NT2/D1 (cell line): ENCODE results near the gene ELAPOR1.

Source experiments
- YY1 ChIP-seq: IDR thresholded peaks from 2 replicates; pipeline ENCODE4 v1.6.1; 2011; ENCODE audit not compliant: insufficient read length, insufficient read depth
- ZNF274 ChIP-seq: IDR thresholded peaks from 2 replicates; pipeline ENCODE4 v1.6.1; 2011; ENCODE audit warnings: mild to moderate bottlenecking, low read depth, low read length

- TF ChIP-seq YY1 (no peak), ZNF274 (no peak)
These were observed 4.0 kb upstream of the ELAPOR1 start for GRCh38 chr1:109109906-109110305.
